Measurements from ENCODE around the gene ZFP64. TPM values are rescaled to one million over a fixed set of nuclear protein-coding genes. Genes with fewer than 3 reads are reported as not detected.

The ZFP64 gene
- total and polyA plus RNA-seq, 9 donors: 6.3 to 16.4 (median 9.8) TPM

- Histone ChIP-seq H3K27me3 (peaks cover 4% of the 10 kb centered on the region), H3K9me3 (no peaks in the 10 kb centered on the region), H3K36me3 (no peaks in the 10 kb centered on the region), H3K27ac (no peak overlapping the region), H3K4me3 (no peak overlapping the region), H3K4me1 (ENCODE audit: insufficient read depth) (peaks cover 8% of the 10 kb centered on the region)
- DNase-seq: no peak
- 88 to 90% (median 90%) methylated on average over 4 of the region's 4 CpGs for WGBS, 3 donors
- intact Hi-C loops (cut with DNase I): no loop called here
- no peak for TF ChIP-seq CTCF (IDR thresholded peaks at IDR 0.05)
- no peak for TF ChIP-seq POLR2A (IDR thresholded peaks at IDR 0.05)
- no peak for TF ChIP-seq EP300 (IDR thresholded peaks at IDR 0.05)
These were observed 89.5 kb downstream of the ZFP64 start for GRCh38 chr20:52102126-52102525.
